Hematopoietic multipotent progenitor cell treated with erythropoietin and hydrocortisone succinate and interleukin-3 and kit ligand, for 17 days (in vitro differentiated cells): ENCODE data around the gene FAM200B.

ENCODE experiments used
- DNase-seq: peaks from one replicate; pipeline ENCODE4 v3.0.0-alpha.2; 2015; ENCODE audit warnings: low spot score

The FAM200B gene

DNA sequence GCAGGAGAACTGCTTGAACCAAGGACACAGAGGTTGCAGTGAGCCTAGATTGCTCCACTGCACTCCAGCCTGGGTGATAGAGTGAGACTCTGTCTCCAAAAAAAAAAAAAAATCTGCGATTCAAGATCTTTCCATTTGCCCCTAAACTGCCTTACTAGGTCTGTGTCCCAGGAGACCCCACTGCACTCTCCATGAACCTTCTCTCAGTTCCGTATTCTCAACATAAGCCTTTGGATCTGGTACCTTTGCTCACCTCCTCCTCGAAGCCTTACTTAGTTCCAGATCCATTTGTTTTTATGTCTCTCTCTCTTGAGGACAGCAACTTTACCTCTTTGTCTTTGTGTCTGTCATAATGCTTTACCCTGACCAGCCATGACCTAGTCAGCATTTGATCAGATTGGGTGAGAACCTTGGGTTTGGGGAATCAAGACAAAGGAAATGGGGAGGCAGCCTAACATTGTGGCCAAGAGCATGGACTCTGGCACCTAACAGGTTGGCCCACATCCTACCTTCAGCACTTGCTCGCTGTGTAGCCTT, 55.0 kb downstream of the FAM200B start:
- DNase-seq, result no peak

DNA sequence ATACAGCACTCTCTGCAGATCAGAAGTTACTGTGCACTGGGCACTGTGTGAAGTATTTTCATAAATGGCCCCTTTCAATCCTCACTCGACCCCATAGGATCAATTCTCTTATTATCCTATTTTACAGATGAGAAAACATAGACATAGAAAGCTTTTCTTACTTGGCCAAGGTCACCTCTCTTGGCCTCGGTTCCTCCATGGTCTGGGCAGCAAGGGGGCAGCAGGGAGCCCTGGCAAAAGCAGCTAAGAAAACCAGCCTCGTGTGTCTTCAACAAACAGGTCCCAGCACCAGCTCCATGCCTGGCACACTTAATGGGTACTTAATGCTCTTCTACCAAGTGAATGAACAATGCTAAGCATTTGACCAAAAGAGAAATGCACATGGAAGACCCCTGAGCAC, 55.6 kb downstream of the FAM200B start:
- DNase-seq, result no peak

DNA sequence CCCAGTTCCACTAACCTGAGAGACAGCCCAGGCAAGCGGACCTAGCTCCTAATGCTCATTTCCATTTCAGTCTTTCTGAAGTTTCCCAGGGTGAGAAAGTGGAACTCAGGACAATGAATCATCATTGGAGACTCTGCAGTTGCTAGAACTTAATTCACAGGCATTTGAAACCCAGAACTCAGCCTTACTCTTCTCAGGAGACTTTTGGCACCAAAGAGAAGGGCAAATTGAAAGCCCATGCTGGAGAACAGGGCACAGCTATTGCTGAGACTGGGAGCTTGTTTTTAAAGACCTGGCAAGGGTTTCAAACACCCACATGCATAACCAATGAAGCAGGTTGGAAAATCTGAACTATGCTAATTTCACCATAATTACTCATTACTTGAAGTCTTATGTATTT, 57.2 kb downstream of the FAM200B start:
- DNase-seq, result no peak
